GM21737 (cell line): ENCODE data around the gene CRLF3.
"Not testable (repeated sequence)": the region's sequence is repeated elsewhere in the genome, so short reads cannot be mapped to it uniquely, and the experiment has no call there.

Experiments used
- ATAC-seq: cut with Tn5 transposase; IDR thresholded peaks from one replicate; pipeline ENCODE4 v1.9.1; 2021; ENCODE audit warnings: mild to moderate bottlenecking, moderate library complexity; ENCODE audit not compliant: unreplicated experiment

Gene CRLF3

DNA sequence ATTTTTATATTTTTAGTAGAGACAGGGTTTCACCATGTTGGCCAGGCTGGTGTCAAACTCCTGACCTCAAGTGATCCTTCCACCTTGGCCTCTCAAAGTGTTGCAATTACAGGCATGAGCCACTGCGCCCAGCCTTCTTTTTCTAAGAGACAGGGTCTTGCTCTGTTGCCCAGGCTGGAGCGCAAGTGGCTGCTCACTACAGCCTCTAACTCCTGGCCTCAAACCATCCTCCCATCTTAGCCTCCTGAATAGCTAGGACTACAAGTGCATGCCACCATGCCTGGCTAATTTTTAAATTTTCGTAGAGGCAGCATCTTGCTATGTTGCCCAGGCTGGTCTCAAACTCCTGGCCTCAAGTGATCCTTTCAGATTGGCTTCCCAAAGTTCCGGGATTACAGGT lies 76.9 kb downstream of the CRLF3 start:
- ATAC-seq: not testable (repeated sequence)

- not testable (repeated sequence) for ATAC-seq
Measured at GRCh38 chr17:30742669-30743068, 81.8 kb downstream of the CRLF3 start.

GRCh38 chr17:30736371-30736770 lies 88.1 kb downstream of the CRLF3 start:
- ATAC-seq: not testable (repeated sequence)

DNA sequence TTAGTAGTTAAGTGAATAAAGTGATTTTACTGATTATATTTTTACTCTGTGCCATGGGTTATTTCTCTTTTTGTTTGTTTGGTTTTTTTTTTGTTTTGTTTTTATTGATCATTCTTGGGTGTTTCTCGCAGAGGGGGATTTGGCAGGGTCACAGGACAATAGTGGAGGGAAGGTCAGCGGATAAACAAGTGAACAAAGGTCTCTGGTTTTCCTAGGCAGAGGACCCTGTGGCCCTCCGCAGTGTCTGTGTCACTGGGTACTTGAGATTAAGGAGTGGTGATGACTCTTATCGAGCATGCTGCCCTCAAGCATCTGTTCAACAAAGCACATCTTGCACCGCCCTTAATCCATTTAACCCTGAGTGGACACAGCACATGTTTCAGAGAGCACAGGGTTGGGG lies 88.8 kb downstream of the CRLF3 start:
- ATAC-seq: not testable (repeated sequence)

GRCh38 chr17:30735206-30735605 lies 89.3 kb downstream of the CRLF3 start:
- ATAC-seq: not testable (repeated sequence)

DNA sequence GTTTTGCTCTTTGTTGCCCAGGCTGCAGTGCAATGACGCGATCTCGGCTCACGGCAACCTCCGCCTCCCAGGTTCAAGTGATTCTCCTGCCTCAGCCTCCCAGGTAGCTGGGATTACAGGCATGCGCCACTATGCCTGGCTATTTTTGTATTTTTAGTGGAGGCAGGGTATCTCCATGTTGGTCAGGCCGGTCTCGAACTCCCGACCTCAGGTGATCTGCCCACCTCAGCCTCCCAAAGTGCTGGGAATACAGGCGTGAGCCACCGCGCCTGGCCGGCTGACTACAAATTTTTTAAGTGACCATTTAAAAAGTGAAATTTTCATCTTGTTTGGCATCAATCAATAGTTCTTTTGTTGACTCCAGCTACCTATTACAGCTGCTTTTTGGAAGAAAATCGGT lies 90.3 kb downstream of the CRLF3 start:
- not testable (repeated sequence) for ATAC-seq
